Mucosa of descending colon (tissue), 3 donors: ENCODE measurements around the gene IL17C. TPM values are rescaled to one million over a fixed set of nuclear protein-coding genes. Genes with fewer than 3 reads are reported as not detected.

Experiments
- ATAC-seq: fragments of 200-7000 bp; cut with Tn5 transposase; one replicate; pipeline ENCODE4 v1.9.1; 2020; ENCODE audit warnings: mild to moderate bottlenecking, moderate library complexity
- DNase-seq, 3 donors: peaks; one replicate each; pipeline ENCODE4 v3.0.0-alpha.2; 2020
- H3K36me3 ChIP-seq: fragments of 200-600 bp; one replicate; pipeline ENCODE4 v1.8.0; 2021; ENCODE audit warnings: low read depth, mild to moderate bottlenecking
- H3K4me1 ChIP-seq: fragments of 200-600 bp; one replicate; pipeline ENCODE4 v1.8.0; 2021; ENCODE audit warnings: low read depth, mild to moderate bottlenecking
- H3K4me3 ChIP-seq: fragments of 200-600 bp; one replicate; pipeline ENCODE4 v1.8.0; 2021; ENCODE audit warnings: mild to moderate bottlenecking
- H3K9me3 ChIP-seq: fragments of 200-600 bp; one replicate; pipeline ENCODE4 v1.8.0; 2021; ENCODE audit warnings: mild to moderate bottlenecking
- intact Hi-C, 2 donors: fragments of 100-400 bp; cut with DNase I in 1 of 2; cut with micrococcal nuclease in 1 of 2; formaldehyde crosslinking; loops; one replicate each; pipeline versions ENCODE4 v1.11.0 to v1.11.1; 2022; cut with DNase I, micrococcal nuclease
- total RNA-seq, 3 donors: library from RNA; stranded (reverse); fragmentation: NEBNext Ultra II Directional in 2 of 3; extraction: Animal tissue kit (Norgen Biotek cat#: 25700) in 2 of 3; gene quantifications; one replicate each; pipeline versions ENCODE4 v1.2.1 to v1.2.4, GENCODE V29; 2021 to 2023
- TF ChIP-seq, protein P1 (sequence below): fragments of 200-600 bp; IDR thresholded peaks from one replicate; pipeline ENCODE4 v1.8.0; 2022; ENCODE audit warnings: antibody characterized with exemption, mild to moderate bottlenecking
- donor health status: DM: no; HTN: no; CAD: no; lungs with moderate emphysema.
- donor health status: DM: no; HTN: no; CAD: no.
- donor health status: DM: no; HTN: yes; CAD: no.

The IL17C gene
- total RNA-seq, 3 donors from 2014 or later, result not detected

DNA sequence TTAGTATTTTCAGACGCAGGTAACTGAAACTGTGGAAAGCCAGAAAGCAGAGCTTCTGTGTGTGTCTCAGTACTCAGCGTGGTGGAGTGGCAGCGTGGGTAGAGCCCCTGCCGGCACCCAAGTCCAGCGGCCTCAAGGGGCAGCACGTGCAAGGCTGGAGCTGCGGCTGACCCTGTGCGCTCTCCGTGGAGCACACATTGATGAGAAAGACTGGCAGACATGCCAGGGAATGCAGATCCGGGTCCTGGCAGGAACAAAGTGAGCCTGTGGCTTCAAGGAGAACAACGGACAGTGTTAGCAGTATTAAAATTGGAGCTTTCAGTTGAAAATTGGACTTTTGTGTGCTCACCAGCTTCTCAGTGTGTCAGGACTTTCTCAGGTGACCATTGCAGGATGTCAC lies 44.9 kb upstream of the IL17C start:
- DNase-seq (no peak), ATAC-seq (no peak)
- no peaks in the 10 kb centered on the region for H3K36me3 ChIP-seq
- no peaks in the 10 kb centered on the region for H3K9me3 ChIP-seq
- H3K4me1 ChIP-seq, result no peaks in the 10 kb centered on the region
- TF ChIP-seq, protein P1, sequence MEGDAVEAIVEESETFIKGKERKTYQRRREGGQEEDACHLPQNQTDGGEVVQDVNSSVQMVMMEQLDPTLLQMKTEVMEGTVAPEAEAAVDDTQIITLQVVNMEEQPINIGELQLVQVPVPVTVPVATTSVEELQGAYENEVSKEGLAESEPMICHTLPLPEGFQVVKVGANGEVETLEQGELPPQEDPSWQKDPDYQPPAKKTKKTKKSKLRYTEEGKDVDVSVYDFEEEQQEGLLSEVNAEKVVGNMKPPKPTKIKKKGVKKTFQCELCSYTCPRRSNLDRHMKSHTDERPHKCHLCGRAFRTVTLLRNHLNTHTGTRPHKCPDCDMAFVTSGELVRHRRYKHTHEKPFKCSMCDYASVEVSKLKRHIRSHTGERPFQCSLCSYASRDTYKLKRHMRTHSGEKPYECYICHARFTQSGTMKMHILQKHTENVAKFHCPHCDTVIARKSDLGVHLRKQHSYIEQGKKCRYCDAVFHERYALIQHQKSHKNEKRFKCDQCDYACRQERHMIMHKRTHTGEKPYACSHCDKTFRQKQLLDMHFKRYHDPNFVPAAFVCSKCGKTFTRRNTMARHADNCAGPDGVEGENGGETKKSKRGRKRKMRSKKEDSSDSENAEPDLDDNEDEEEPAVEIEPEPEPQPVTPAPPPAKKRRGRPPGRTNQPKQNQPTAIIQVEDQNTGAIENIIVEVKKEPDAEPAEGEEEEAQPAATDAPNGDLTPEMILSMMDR, result no peak
- intact Hi-C loops, result no loop called here
- no peak overlapping the region for H3K4me3 ChIP-seq

DNA sequence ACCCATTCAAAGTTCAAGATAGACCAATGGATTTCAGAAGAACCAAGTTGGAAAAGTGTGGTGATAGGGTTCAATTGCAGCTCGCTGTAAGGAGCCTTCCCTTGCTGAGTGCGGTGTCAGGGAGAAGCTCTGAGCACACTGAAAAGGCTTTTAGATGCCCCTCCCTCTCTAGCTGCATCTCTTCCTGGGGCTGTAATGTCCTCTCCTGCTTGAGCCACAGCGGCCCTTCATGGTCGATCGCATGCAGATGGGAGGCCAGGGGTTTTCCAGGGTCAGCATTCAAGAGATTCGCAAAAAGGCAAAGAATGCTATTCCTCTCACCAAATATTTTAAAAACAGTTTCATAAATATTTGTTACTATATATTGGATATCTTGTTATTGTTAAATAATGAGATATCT lies 44.5 kb upstream of the IL17C start:
- TF ChIP-seq, protein P1, result no peak
- Histone ChIP-seq H3K9me3 (no peaks in the 10 kb centered on the region), H3K4me3 (no peak overlapping the region), H3K36me3 (no peaks in the 10 kb centered on the region), H3K4me1 (no peaks in the 10 kb centered on the region)
- no peak for ATAC-seq
- DNase-seq, result no peak
- intact Hi-C loops, result no loop called here

DNA sequence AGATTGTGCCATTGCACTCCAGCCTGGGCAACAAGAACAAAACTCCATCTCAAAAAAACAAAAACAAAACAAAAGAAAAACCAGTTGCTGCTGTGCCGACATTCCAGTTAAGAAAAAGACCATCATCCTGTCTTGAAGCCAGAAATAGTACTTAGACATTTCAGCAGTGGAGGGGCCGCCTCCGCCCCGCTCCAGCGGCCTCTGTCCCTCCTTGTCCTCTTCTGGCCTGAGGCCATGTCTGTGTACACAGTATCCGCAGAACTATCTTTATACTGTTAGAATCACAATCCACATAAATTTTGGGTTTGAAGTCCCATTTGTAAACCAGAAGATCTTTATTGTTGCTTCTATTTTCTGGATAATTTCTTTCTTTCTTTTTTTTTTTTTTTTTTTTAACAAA lies 43.3 kb upstream of the IL17C start:
- Histone ChIP-seq H3K9me3 (no peaks in the 10 kb centered on the region), H3K4me3 (no peak overlapping the region), H3K4me1 (no peaks in the 10 kb centered on the region), H3K36me3 (no peaks in the 10 kb centered on the region)
- DNase-seq (no peak), ATAC-seq (no peak)
- TF ChIP-seq, protein P1, result no peak
- intact Hi-C loops, result no loop called here

DNA sequence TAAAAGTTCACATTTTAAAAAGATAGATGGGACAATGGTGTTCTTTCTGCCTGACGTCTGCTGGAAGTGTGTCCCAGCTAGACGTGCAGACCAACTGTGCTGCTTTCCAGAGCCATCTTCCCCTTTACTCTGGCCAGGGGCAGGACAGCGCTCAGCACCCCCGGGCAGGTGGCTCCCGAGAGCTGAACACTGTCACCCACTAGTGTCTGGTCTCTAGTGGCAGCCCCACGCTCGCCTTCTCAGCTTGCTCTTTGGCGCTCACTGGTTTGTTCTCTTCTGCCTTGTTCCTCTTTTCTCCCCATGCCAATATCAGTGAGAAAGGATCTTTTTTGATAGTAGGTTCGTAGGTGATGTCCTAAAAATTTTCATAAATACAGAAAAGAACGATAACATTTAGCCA lies 42.5 kb upstream of the IL17C start:
- intact Hi-C loops, result no loop called here
- no peak for ATAC-seq
- Histone ChIP-seq H3K9me3 (no peaks in the 10 kb centered on the region), H3K4me3 (no peak overlapping the region), H3K4me1 (no peaks in the 10 kb centered on the region), H3K36me3 (no peaks in the 10 kb centered on the region)
- TF ChIP-seq, protein P1, result no peak
- no peak for DNase-seq

DNA sequence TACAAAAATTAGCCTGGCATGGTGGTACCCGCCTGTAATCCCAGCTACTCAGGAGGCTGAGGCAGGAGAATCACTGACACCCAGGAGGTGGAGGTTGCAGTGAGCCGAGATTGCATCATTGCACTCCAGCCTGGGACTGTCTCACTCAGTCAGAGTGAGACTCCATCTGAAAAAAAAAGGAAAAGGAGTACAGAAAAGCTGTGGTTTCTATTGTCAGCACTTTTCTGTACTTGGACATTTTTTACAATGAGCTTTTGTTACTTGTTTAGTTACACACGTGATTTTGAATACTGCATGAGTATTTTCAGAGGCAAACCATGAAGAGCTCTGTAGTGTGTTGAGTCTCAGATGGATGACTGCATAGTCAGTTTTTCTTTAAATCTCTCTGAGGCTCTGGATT lies 41.9 kb upstream of the IL17C start:
- intact Hi-C loops, result no loop called here
- no peaks in the 10 kb centered on the region for H3K9me3 ChIP-seq
- H3K4me1 ChIP-seq, result no peaks in the 10 kb centered on the region
- H3K36me3 ChIP-seq, result no peaks in the 10 kb centered on the region
- no peak overlapping the region for H3K4me3 ChIP-seq
- TF ChIP-seq, protein P1, result no peak
- ATAC-seq, result no peak
- DNase-seq, result no peak

DNA sequence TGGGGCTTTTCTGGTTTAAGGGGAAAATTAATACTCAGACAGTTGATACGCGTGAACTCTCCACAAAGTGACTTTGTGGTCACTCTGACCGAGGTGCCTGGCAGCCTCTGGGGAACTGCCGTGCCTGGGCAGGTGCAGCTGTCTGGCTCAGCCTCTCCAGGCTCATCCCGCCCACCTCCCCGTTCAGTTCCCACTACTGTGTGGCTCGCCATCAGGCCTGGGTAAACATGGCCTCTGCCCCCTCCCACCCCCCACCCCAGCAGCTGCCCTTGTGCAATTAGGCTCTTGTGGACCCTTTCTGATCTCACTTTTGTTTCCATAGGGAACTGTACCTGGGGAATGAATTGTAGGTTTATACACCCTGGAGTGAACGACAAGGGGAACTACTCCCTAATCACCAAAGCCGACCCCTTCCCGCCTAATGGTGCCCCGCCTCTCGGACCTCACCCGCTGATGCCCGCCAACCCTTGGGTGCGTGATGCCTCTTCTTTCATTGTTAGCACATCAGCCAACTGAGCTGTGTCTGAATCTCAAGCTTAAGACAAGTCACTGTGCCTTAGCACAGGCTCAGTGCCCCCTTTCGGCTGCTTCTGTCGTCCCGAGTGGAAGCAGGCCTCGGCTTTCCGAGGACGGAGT lies 40.4 kb upstream of the IL17C start:
- intact Hi-C loops, result no loop called here
- Histone ChIP-seq H3K4me3 (no peak overlapping the region), H3K9me3 (no peaks in the 10 kb centered on the region), H3K4me1 (no peaks in the 10 kb centered on the region), H3K36me3 (no peaks in the 10 kb centered on the region)
- DNase-seq (no peak), ATAC-seq (no peak)
- TF ChIP-seq, protein P1, result no peak
